Activated CD8-positive, alpha-beta T cell treated with anti-CD3 and anti-CD28 coated beads for 36 hours (primary cell): ENCODE measurements around the gene ADGRB3. TPM values are rescaled to one million over a fixed set of nuclear protein-coding genes. Genes with fewer than 3 reads are reported as not detected.

Source experiments
- ATAC-seq: fragments of 200-7000 bp; cut with Tn5 transposase; one replicate; pipeline ENCODE4 v1.10.0; 2021; ENCODE audit warnings: mild to moderate bottlenecking, moderate library complexity
- CTCF ChIA-PET: fragments of 350-600 bp; sonication (Branson Sonifier 250); formaldehyde crosslinking; loops from one replicate; lab custom pipeline; 2021; ENCODE audit warnings: antibody characterized with exemption; lab: Charles Lee
- POLR2A ChIA-PET: fragments of 350-600 bp; sonication (Branson Sonifier 250); formaldehyde crosslinking; loops from one replicate; lab custom pipeline; 2021; ENCODE audit warnings: antibody characterized with exemption; lab: Charles Lee
- DNase-seq: peaks from one replicate; pipeline ENCODE4 v3.0.0-alpha.2; 2020
- H3K27ac Mint-ChIP-seq: one replicate; pipeline ENCODE4 v1.8.0; 2021; ENCODE audit warnings: mild to moderate bottlenecking, mixed read lengths
- H3K27me3 Mint-ChIP-seq: one replicate; pipeline ENCODE4 v1.8.0; 2021; ENCODE audit warnings: mixed read lengths
- H3K36me3 Mint-ChIP-seq: one replicate; pipeline ENCODE4 v1.8.0; 2021; ENCODE audit warnings: low read depth, mixed read lengths
- H3K4me1 Mint-ChIP-seq: one replicate; pipeline ENCODE4 v1.8.0; 2021; ENCODE audit warnings: low read depth, mixed read lengths
- H3K4me3 Mint-ChIP-seq: one replicate; pipeline ENCODE4 v1.8.0; 2021; ENCODE audit warnings: mild to moderate bottlenecking, moderate library complexity, mixed read lengths
- H3K9me3 Mint-ChIP-seq: one replicate; pipeline ENCODE4 v1.8.0; 2021; ENCODE audit warnings: mixed read lengths
- intact Hi-C: fragments of 100-400 bp; cut with micrococcal nuclease; formaldehyde crosslinking; loops from one replicate; pipeline ENCODE4 v1.10.0; 2022
- total RNA-seq, 2 experiments: library from RNA; stranded (reverse); gene quantifications; one replicate each; pipeline ENCODE4 v1.2.3, GENCODE V29; 2021
- TF ChIP-seq, protein P1 (sequence below): fragments of 200-600 bp; IDR thresholded peaks from one replicate; pipeline ENCODE4 v1.8.0; 2022; ENCODE audit warnings: antibody characterized with exemption, mild to moderate bottlenecking

ADGRB3 gene
- total RNA-seq, 2 experiments from 2014 or later: not detected

DNA sequence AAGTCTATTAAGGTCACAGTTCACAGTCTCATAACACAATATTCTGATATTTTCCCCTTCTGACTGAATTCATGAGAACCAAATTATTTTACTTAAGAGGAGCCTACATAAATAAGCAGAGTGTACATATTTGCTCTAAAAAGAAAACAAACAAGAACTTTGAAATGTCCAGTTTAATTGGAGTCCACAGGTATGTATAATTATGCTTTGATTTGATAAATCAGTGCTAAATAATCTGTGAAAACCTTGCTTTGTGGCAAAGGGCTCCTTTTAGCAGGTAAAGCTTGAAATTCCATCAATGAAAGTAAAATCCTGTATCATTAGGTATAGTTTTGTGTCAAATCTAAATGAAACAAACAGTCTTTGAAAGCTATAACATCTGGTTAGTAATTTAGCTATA lies 69.4 kb downstream of the ADGRB3 start:
- H3K27ac Mint-ChIP-seq: no peak overlapping the region
- ChIA-PET CTCF (no interaction called here), POLR2A (no interaction called here)
- no peaks in the 10 kb centered on the region for H3K9me3 Mint-ChIP-seq
- DNase-seq (no peak), ATAC-seq (no peak)
- no peak overlapping the region for H3K4me3 Mint-ChIP-seq
- TF ChIP-seq, protein P1, sequence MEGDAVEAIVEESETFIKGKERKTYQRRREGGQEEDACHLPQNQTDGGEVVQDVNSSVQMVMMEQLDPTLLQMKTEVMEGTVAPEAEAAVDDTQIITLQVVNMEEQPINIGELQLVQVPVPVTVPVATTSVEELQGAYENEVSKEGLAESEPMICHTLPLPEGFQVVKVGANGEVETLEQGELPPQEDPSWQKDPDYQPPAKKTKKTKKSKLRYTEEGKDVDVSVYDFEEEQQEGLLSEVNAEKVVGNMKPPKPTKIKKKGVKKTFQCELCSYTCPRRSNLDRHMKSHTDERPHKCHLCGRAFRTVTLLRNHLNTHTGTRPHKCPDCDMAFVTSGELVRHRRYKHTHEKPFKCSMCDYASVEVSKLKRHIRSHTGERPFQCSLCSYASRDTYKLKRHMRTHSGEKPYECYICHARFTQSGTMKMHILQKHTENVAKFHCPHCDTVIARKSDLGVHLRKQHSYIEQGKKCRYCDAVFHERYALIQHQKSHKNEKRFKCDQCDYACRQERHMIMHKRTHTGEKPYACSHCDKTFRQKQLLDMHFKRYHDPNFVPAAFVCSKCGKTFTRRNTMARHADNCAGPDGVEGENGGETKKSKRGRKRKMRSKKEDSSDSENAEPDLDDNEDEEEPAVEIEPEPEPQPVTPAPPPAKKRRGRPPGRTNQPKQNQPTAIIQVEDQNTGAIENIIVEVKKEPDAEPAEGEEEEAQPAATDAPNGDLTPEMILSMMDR: no peak
- intact Hi-C loops: no loop called here
- H3K36me3 Mint-ChIP-seq: no peaks in the 10 kb centered on the region
- no peaks in the 10 kb centered on the region for H3K4me1 Mint-ChIP-seq
- no peaks in the 10 kb centered on the region for H3K27me3 Mint-ChIP-seq

DNA sequence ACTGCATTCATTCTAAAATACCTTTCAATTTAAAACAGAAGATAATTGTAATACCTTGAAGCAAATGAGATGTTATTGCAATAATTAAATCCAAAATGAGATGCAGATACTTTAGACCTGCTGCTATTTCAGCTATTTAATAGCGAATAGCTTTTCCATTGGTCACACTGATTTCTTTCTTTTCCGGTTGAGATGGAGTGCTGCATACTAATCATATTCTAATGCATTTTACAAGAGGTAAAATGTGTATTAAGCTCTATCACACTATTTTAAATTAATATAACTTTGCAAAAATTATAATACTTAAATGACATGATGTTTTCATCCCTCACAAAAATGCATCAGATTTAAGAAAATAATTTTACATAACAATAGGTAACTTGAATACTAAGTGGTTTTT lies 74.0 kb downstream of the ADGRB3 start:
- TF ChIP-seq, protein P1: no peak
- ChIA-PET CTCF (no interaction called here), POLR2A (no interaction called here)
- Mint-ChIP-seq H3K36me3 (no peaks in the 10 kb centered on the region), H3K4me1 (no peaks in the 10 kb centered on the region), H3K4me3 (no peak overlapping the region), H3K9me3 (no peaks in the 10 kb centered on the region), H3K27me3 (no peaks in the 10 kb centered on the region), H3K27ac (no peak overlapping the region)
- ATAC-seq (no peak), DNase-seq (no peak)
- intact Hi-C loops: no loop called here

DNA sequence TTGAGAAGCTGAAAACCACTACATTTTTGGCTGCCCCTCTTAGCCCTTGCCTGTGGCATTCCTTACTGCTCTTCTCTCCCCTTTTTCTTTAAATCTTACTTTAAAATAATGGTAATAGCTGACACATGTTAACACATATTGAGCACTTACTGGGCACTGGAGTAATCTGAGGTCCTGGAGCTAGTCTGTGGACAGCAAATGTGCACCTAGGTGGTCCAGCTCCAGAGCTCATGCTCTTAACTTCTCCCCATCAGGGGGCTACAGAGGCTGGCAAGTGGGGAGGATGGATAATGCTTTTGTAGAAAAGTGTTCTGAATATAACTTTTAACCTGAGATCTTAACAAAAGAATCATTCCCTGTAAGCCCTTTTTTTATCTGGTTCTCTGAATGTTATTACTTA lies 74.8 kb downstream of the ADGRB3 start:
- H3K9me3 Mint-ChIP-seq: no peaks in the 10 kb centered on the region
- H3K27ac Mint-ChIP-seq: no peak overlapping the region
- DNase-seq (no peak), ATAC-seq (no peak)
- H3K4me3 Mint-ChIP-seq: no peak overlapping the region
- ChIA-PET POLR2A (no interaction called here), CTCF (no interaction called here)
- no peaks in the 10 kb centered on the region for H3K27me3 Mint-ChIP-seq
- TF ChIP-seq, protein P1: no peak
- no peaks in the 10 kb centered on the region for H3K4me1 Mint-ChIP-seq
- intact Hi-C loops: no loop called here
- H3K36me3 Mint-ChIP-seq: no peaks in the 10 kb centered on the region

DNA sequence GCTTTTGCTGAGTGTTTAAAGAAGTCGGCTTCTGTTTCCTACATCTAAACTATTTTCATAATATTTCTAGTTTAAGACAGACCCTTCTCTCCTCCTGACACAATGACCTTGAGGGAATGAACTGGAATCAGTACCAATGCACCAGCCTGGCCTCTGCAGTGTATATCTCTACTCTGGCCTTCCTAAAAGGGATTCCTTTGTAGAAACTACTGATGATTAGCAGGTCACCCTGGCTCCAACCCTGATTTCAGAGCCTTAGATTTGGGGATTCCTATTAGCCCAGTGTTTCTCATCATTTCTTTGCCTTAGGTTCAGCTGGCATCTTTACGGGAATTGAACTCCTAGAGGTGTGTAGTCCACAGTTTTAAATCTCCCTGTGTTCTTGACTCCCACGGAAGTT lies 75.4 kb downstream of the ADGRB3 start:
- H3K4me3 Mint-ChIP-seq: no peak overlapping the region

DNA sequence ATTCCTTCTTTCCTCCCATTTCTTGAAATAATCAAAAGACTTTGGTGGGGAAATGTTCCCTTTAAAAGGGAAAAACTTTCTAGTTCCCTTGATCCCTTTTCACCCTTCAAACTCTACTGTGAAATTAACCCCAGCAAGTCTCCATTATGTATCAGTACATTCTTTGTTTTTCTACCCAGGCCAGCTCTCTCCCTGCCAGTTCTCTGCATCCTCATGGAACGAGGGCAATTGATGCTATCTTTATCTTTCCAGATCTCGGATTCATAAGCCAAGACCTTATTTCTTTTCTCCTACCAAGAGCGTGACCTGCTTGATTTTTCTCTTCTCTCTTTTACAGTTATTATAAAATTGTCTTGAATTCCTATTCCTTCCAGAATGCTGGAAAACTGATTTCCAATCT lies 75.8 kb downstream of the ADGRB3 start:
- no peak overlapping the region for H3K27ac Mint-ChIP-seq
- no peak for DNase-seq
- CTCF ChIA-PET: no interaction called here
- no peaks in the 10 kb centered on the region for H3K9me3 Mint-ChIP-seq
- H3K27me3 Mint-ChIP-seq: no peaks in the 10 kb centered on the region
- TF ChIP-seq, protein P1: no peak
- H3K4me3 Mint-ChIP-seq: no peak overlapping the region
- H3K36me3 Mint-ChIP-seq: no peaks in the 10 kb centered on the region
- POLR2A ChIA-PET: no interaction called here
- no peak for ATAC-seq
- intact Hi-C loops: no loop called here
- H3K4me1 Mint-ChIP-seq: no peaks in the 10 kb centered on the region

More for the DNA sequence above, 75.4 kb downstream of the ADGRB3 start:
- Mint-ChIP-seq H3K36me3 (no peaks in the 10 kb centered on the region), H3K4me1 (no peaks in the 10 kb centered on the region), H3K27me3 (no peaks in the 10 kb centered on the region), H3K9me3 (no peaks in the 10 kb centered on the region), H3K27ac (no peak overlapping the region)
- no peak for ATAC-seq
- intact Hi-C loops: no loop called here
- TF ChIP-seq, protein P1: no peak
- DNase-seq: no peak
- POLR2A ChIA-PET: no interaction called here
- CTCF ChIA-PET: no interaction called here
